ENCODE measurements around the gene ELOVL6.
A peak's percentile ranks its signal among the peaks of the same experiment; 100 is the strongest.

Gene ELOVL6

GRCh38 chr4:110134269-110134869 lies 64.0 kb downstream of the ELOVL6 start:
- Mint-ChIP-seq H3K4me1 (no peaks in the 10 kb centered on the region), H3K9me3 (no peaks in the 10 kb centered on the region), H3K27me3 (no peaks in the 10 kb centered on the region), H3K4me3 (no peak overlapping the region), H3K36me3 (ENCODE audit: low read depth) (peaks cover 2% of the 10 kb centered on the region), H3K27ac (no peak overlapping the region)
- ATAC-seq (no peak), DNase-seq (no peak)

- Mint-ChIP-seq H3K27me3 (no peaks in the 10 kb centered on the region), H3K27ac (no peak overlapping the region), H3K4me1 (peaks cover 5% of the 10 kb centered on the region), H3K36me3 (ENCODE audit: low read depth) (peaks cover 2% of the 10 kb centered on the region), H3K9me3 (no peaks in the 10 kb centered on the region), H3K4me3 (no peak overlapping the region)
- DNase-seq (no peak), ATAC-seq (no peak)
Measured at GRCh38 chr4:110132816-110133719, 65.3 kb downstream of the ELOVL6 start.

GRCh38 chr4:110131916-110132315 lies 66.5 kb downstream of the ELOVL6 start:
- Mint-ChIP-seq H3K9me3 (no peaks in the 10 kb centered on the region), H3K36me3 (ENCODE audit: low read depth) (peaks cover 2% of the 10 kb centered on the region), H3K27ac (no peak overlapping the region), H3K27me3 (no peaks in the 10 kb centered on the region), H3K4me1 (peaks cover 5% of the 10 kb centered on the region), H3K4me3 (no peak overlapping the region)
- ATAC-seq (no peak), DNase-seq (no peak)

GRCh38 chr4:110130576-110131358 lies 67.6 kb downstream of the ELOVL6 start:
- Mint-ChIP-seq H3K9me3 (no peaks in the 10 kb centered on the region), H3K4me3 (no peak overlapping the region), H3K27me3 (no peaks in the 10 kb centered on the region), H3K36me3 (ENCODE audit: low read depth) (peaks cover 2% of the 10 kb centered on the region), H3K4me1 (peaks cover 5% of the 10 kb centered on the region), H3K27ac (no peak overlapping the region)
- DNase-seq (no peak), ATAC-seq (no peak)

GRCh38 chr4:110129544-110129943 lies 68.9 kb downstream of the ELOVL6 start:
- H3K36me3 Mint-ChIP-seq (ENCODE audit: low read depth): peaks cover 2% of the 10 kb centered on the region
- no peak overlapping the region for H3K4me3 Mint-ChIP-seq
- H3K4me1 Mint-ChIP-seq: peaks cover 5% of the 10 kb centered on the region
- no peak for DNase-seq
- ATAC-seq: no peak
- H3K27ac Mint-ChIP-seq: no peak overlapping the region
- no peaks in the 10 kb centered on the region for H3K27me3 Mint-ChIP-seq
- H3K9me3 Mint-ChIP-seq: no peaks in the 10 kb centered on the region

GRCh38 chr4:110128472-110128919 lies 69.9 kb downstream of the ELOVL6 start:
- H3K27me3 Mint-ChIP-seq: peaks cover under 1% of the 10 kb centered on the region
- peaks cover 2% of the 10 kb centered on the region for H3K36me3 Mint-ChIP-seq (ENCODE audit: low read depth)
- no peaks in the 10 kb centered on the region for H3K9me3 Mint-ChIP-seq
- peaks cover 5% of the 10 kb centered on the region for H3K4me1 Mint-ChIP-seq
- ATAC-seq: peak; percentile 28
- no peak for DNase-seq
- H3K27ac Mint-ChIP-seq: no peak overlapping the region
- H3K4me3 Mint-ChIP-seq: no peak overlapping the region

GRCh38 chr4:110128029-110128428 lies 70.4 kb downstream of the ELOVL6 start:
- Mint-ChIP-seq H3K9me3 (no peaks in the 10 kb centered on the region), H3K4me1 (peaks cover 5% of the 10 kb centered on the region), H3K27me3 (peaks cover 2% of the 10 kb centered on the region), H3K27ac (no peak overlapping the region), H3K36me3 (ENCODE audit: low read depth) (peaks cover 2% of the 10 kb centered on the region), H3K4me3 (no peak overlapping the region)
- no peak for DNase-seq
- ATAC-seq: no peak

- ATAC-seq: no peak
Measured at GRCh38 chr4:110124711-110125110, 73.7 kb downstream of the ELOVL6 start.

GRCh38 chr4:110122201-110122600 lies 76.2 kb downstream of the ELOVL6 start:
- ATAC-seq: no peak
- Mint-ChIP-seq H3K36me3 (ENCODE audit: low read depth) (no peaks in the 10 kb centered on the region), H3K9me3 (no peaks in the 10 kb centered on the region), H3K4me3 (no peak overlapping the region), H3K4me1 (peaks cover 12% of the 10 kb centered on the region), H3K27me3 (peaks cover 2% of the 10 kb centered on the region), H3K27ac (no peak overlapping the region)
- DNase-seq: no peak

More at GRCh38 chr4:110124711-110125110, 73.7 kb downstream of the ELOVL6 start:
- Mint-ChIP-seq H3K9me3 (no peaks in the 10 kb centered on the region), H3K27me3 (peaks cover 2% of the 10 kb centered on the region), H3K36me3 (ENCODE audit: low read depth) (no peaks in the 10 kb centered on the region), H3K4me3 (no peak overlapping the region), H3K4me1 (peaks cover 8% of the 10 kb centered on the region), H3K27ac (no peak overlapping the region)
- DNase-seq: no peak

- H3K4me1 Mint-ChIP-seq: peaks cover 12% of the 10 kb centered on the region
- DNase-seq (no peak), ATAC-seq (no peak)
- H3K4me3 Mint-ChIP-seq: no peak overlapping the region
- no peak overlapping the region for H3K27ac Mint-ChIP-seq
- H3K36me3 Mint-ChIP-seq (ENCODE audit: low read depth): no peaks in the 10 kb centered on the region
- peaks cover 2% of the 10 kb centered on the region for H3K27me3 Mint-ChIP-seq
- H3K9me3 Mint-ChIP-seq: no peaks in the 10 kb centered on the region
Measured at GRCh38 chr4:110120506-110120905, 77.9 kb downstream of the ELOVL6 start.

- no peak overlapping the region for H3K27ac Mint-ChIP-seq
- peaks cover 2% of the 10 kb centered on the region for H3K27me3 Mint-ChIP-seq
- no peaks in the 10 kb centered on the region for H3K9me3 Mint-ChIP-seq
- H3K36me3 Mint-ChIP-seq (ENCODE audit: low read depth): no peaks in the 10 kb centered on the region
- ATAC-seq: no peak
- DNase-seq: no peak
- peaks cover 12% of the 10 kb centered on the region for H3K4me1 Mint-ChIP-seq
- no peak overlapping the region for H3K4me3 Mint-ChIP-seq
Measured at GRCh38 chr4:110119880-110120279, 78.5 kb downstream of the ELOVL6 start.

- H3K36me3 Mint-ChIP-seq (ENCODE audit: low read depth): no peaks in the 10 kb centered on the region
- H3K27me3 Mint-ChIP-seq: peaks cover 2% of the 10 kb centered on the region
- no peaks in the 10 kb centered on the region for H3K9me3 Mint-ChIP-seq
- H3K27ac Mint-ChIP-seq: no peak overlapping the region
- H3K4me3 Mint-ChIP-seq: no peak overlapping the region
- H3K4me1 Mint-ChIP-seq: peaks cover 12% of the 10 kb centered on the region
- ATAC-seq: no peak
- DNase-seq: no peak
Measured at GRCh38 chr4:110119337-110119736, 79.1 kb downstream of the ELOVL6 start.

- no peak overlapping the region for H3K27ac Mint-ChIP-seq
- no peaks in the 10 kb centered on the region for H3K4me1 Mint-ChIP-seq
- no peaks in the 10 kb centered on the region for H3K9me3 Mint-ChIP-seq
- no peak for ATAC-seq
- no peaks in the 10 kb centered on the region for H3K36me3 Mint-ChIP-seq (ENCODE audit: low read depth)
- H3K27me3 Mint-ChIP-seq: no peaks in the 10 kb centered on the region
- DNase-seq: no peak
- H3K4me3 Mint-ChIP-seq: no peak overlapping the region
Measured at GRCh38 chr4:110112056-110112455, 86.4 kb downstream of the ELOVL6 start.

GRCh38 chr4:110109455-110109854 lies 89.0 kb downstream of the ELOVL6 start:
- Mint-ChIP-seq H3K27me3 (no peaks in the 10 kb centered on the region), H3K4me1 (no peaks in the 10 kb centered on the region), H3K4me3 (no peak overlapping the region), H3K27ac (no peak overlapping the region), H3K36me3 (ENCODE audit: low read depth) (no peaks in the 10 kb centered on the region), H3K9me3 (no peaks in the 10 kb centered on the region)
- ATAC-seq (no peak), DNase-seq (no peak)

All from activated naive CD8-positive, alpha-beta T cell treated with anti-CD3 and anti-CD28 coated beads, Interleukin-2, amount 50 U/mL, for 24 hours (primary cell).